ENCODE results near the gene SEZ6L2. TPM values are rescaled to one million over a fixed set of nuclear protein-coding genes. Genes with fewer than 3 reads are reported as not detected.
"Not testable (repeated sequence)": the region's sequence is repeated elsewhere in the genome, so short reads cannot be mapped to it uniquely, and the experiment has no call there.

The SEZ6L2 gene
- total RNA-seq, 6 experiments from 2014 or later: 0.15 to 0.56 (median 0.32) TPM

GRCh38 chr16:29875206-29875605 lies 24.1 kb downstream of the SEZ6L2 start:
- Histone ChIP-seq H3K4me1 (no peaks in the 10 kb centered on the region), H3K36me3 (no peaks in the 10 kb centered on the region), H3K27me3 (peaks cover 0 to 7% of the 10 kb centered on the region in 2 donors), H3K27ac (no peak overlapping the region), H3K9me3 (no peaks in the 10 kb centered on the region), H3K4me3 (no peak overlapping the region)
- no peak for DNase-seq
- TF ChIP-seq, protein P1, sequence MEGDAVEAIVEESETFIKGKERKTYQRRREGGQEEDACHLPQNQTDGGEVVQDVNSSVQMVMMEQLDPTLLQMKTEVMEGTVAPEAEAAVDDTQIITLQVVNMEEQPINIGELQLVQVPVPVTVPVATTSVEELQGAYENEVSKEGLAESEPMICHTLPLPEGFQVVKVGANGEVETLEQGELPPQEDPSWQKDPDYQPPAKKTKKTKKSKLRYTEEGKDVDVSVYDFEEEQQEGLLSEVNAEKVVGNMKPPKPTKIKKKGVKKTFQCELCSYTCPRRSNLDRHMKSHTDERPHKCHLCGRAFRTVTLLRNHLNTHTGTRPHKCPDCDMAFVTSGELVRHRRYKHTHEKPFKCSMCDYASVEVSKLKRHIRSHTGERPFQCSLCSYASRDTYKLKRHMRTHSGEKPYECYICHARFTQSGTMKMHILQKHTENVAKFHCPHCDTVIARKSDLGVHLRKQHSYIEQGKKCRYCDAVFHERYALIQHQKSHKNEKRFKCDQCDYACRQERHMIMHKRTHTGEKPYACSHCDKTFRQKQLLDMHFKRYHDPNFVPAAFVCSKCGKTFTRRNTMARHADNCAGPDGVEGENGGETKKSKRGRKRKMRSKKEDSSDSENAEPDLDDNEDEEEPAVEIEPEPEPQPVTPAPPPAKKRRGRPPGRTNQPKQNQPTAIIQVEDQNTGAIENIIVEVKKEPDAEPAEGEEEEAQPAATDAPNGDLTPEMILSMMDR (IDR thresholded peaks at IDR 0.05): no peak
- no peak for TF ChIP-seq POLR2A (IDR thresholded peaks at IDR 0.05)
- no peak for ATAC-seq
- 72% methylated on average over 2 of the region's 6 CpGs for WGBS (ENCODE audit: insufficient coverage, low coverage, low lambda C conversion rate, missing lambda C conversion rate)
- intact Hi-C loops (cut with DNase I): loop anchor here in 1 of 2 donors (10.0 kb wide), 1 partner anchor 150 kb away; the partner anchor contains the start of gene C16orf92

DNA sequence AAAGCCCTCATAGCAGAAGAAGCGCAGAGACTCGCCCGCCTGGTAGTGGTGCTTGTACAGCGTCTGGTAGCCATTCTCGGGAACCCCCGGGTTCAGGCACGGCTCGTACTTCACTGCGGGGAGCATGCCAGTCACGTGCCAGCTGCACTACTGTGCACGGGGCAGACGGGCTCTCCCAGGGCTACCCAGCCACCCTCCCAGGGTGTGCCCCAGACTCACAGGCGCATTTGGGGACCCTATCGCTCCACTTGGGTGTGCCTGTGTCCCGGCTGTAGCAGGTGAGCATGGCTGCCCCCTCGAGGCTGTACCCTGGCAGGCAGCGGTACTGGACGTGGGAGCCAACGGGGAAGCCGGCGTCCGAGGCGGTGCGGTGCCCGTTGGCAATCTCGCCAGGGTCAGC lies 26.0 kb downstream of the SEZ6L2 start:
- ATAC-seq: no peak

DNA sequence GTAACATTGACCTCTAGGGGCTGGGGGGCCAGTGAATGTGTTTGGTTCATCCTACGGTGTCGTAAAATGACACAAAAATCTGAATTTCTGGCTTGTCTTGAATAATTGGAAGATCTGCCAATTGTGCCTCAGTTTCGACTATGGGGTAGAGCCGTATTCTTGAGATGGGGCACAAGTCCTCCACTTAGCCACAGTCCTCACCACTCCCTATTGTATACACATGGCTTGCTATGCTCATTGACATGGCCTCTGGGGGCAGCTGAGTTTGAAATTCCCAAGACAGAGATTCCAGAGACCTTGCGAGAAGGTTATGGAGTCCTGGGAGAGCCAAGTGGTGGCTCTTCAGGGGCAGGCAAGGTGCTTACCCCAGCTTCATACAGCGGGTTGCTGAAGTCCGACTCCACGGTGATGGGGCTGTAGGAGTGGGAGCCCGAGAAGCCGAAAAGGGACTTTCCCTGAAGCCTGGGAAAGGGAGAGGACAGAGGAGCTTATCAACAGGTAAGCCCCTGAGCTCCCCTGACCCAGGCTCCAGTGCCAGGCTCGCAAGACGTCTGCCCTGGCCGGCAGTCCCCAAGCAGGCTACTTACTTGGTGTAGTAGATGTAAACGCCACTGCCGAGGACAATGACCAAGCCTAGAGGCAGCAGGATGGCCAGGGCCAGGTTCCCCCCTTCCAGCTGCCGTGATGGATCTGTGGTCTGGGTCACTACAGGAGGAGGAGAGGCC lies 27.4 kb downstream of the SEZ6L2 start:
- intact Hi-C loops (cut with DNase I): loop anchor here in 1 of 2 donors (10.0 kb wide), 1 partner anchor 153 kb away; the partner anchor contains the start of gene C16orf92
- Histone ChIP-seq H3K9me3 (no peaks in the 10 kb centered on the region), H3K4me1 (no peaks in the 10 kb centered on the region), H3K27me3 (peaks cover 0 to 1% of the 10 kb centered on the region in 2 donors), H3K4me3 (no peak overlapping the region), H3K36me3 (no peaks in the 10 kb centered on the region), H3K27ac (no peak overlapping the region)
- DNase-seq (no peak), ATAC-seq (no peak)
- WGBS (ENCODE audit: insufficient coverage, low coverage, low lambda C conversion rate, missing lambda C conversion rate): 90% methylated on average over 7 of the region's 16 CpGs
- TF ChIP-seq, protein P1 (IDR thresholded peaks at IDR 0.05): no peak
- no peak for TF ChIP-seq POLR2A (IDR thresholded peaks at IDR 0.05)

More for the DNA sequence above, 26.0 kb downstream of the SEZ6L2 start:
- TF ChIP-seq POLR2A (IDR thresholded peaks at IDR 0.05): no peak
- TF ChIP-seq, protein P1 (IDR thresholded peaks at IDR 0.05): no peak
- Histone ChIP-seq H3K36me3 (no peaks in the 10 kb centered on the region), H3K27ac (no peak overlapping the region), H3K4me1 (no peaks in the 10 kb centered on the region), H3K4me3 (no peak overlapping the region), H3K9me3 (no peaks in the 10 kb centered on the region), H3K27me3 (peaks cover 0 to 7% of the 10 kb centered on the region in 2 donors)
- intact Hi-C loops (cut with DNase I): loop anchor here in 1 of 2 donors (10.0 kb wide), 1 partner anchor 151 kb away; the partner anchor contains the start of gene C16orf92
- DNase-seq: no peak
- no CpG with 5 or more reads among the region's 26 CpGs for WGBS (ENCODE audit: insufficient coverage, low coverage, low lambda C conversion rate, missing lambda C conversion rate)

DNA sequence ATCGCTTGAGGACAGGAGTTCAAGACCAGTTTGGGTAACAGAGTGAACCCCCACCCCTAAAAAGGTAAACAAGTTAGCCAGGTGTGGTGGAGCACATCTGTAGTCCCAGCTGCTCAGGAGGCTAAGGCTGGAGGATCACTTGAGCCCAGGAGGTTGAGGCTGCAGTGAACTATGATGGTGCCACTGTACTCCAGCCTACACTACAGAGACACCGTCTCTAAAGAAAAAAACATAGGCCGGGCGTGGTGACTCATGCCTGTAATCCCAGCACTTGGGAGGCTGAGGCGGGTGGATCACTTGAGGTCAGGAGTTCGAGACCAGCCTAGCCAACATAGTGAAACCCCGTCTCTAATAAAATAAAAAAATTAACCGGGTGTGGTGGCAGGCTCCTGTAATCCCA lies 30.3 kb downstream of the SEZ6L2 start:
- WGBS (ENCODE audit: insufficient coverage, low coverage, low lambda C conversion rate, missing lambda C conversion rate): 72% methylated on average over 5 of the region's 8 CpGs
- H3K4me3 ChIP-seq; DNase-seq; H3K27ac ChIP-seq; ATAC-seq; H3K36me3 ChIP-seq; H3K27me3 ChIP-seq; H3K4me1 ChIP-seq; H3K9me3 ChIP-seq; intact Hi-C loops (cut with DNase I): not testable (repeated sequence)

GRCh38 chr16:29868396-29869009 lies 30.8 kb downstream of the SEZ6L2 start:
- no peak overlapping the region for H3K4me3 ChIP-seq
- intact Hi-C loops (cut with DNase I): no loop called here
- 50% methylated on average over 1 of the region's 8 CpGs for WGBS (ENCODE audit: insufficient coverage, low coverage, low lambda C conversion rate, missing lambda C conversion rate)

More at GRCh38 chr16:29868396-29869009, 30.8 kb downstream of the SEZ6L2 start:
- ATAC-seq (no peak), DNase-seq (no peak)
- no peaks in the 10 kb centered on the region for H3K4me1 ChIP-seq
- no peaks in the 10 kb centered on the region for H3K36me3 ChIP-seq
- no peaks in the 10 kb centered on the region for H3K9me3 ChIP-seq
- H3K27me3 ChIP-seq: no peaks in the 10 kb centered on the region
- no peak overlapping the region for H3K27ac ChIP-seq
- TF ChIP-seq, protein P1 (IDR thresholded peaks at IDR 0.05): no peak
- no peak for TF ChIP-seq POLR2A (IDR thresholded peaks at IDR 0.05)

Data from right lobe of liver (tissue), 6 donors.